HUDEP-2 (cell line): Measurements from ENCODE around the gene TLCD3B.

Experiments
- DNase-seq, 76 experiments: peaks; one replicate each; lab custom pipeline; 2025; ENCODE audit not compliant: unreplicated experiment in 76 of 76; lab: John Stamatoyannopoulos, UW

TLCD3B gene

GRCh38 chr16:30006659-30007377 lies 24.3 kb downstream of the TLCD3B start:
- no peak for DNase-seq

GRCh38 chr16:30006095-30006473 lies 25.0 kb downstream of the TLCD3B start:
- no peak for DNase-seq

GRCh38 chr16:30005341-30006094 lies 25.6 kb downstream of the TLCD3B start:
- peak in 31 of 76 experiments; percentile 7 to 39 (median 24) for DNase-seq

- no peak for DNase-seq
Observed at GRCh38 chr16:30004811-30005242, 26.2 kb downstream of the TLCD3B start.

GRCh38 chr16:30004424-30004776 lies 26.7 kb downstream of the TLCD3B start:
- DNase-seq: peak in 1 of 76 experiments; percentile 6

- no peak for DNase-seq
Observed at GRCh38 chr16:30003670-30004423, 27.2 kb downstream of the TLCD3B start.

GRCh38 chr16:30002614-30003346 lies 28.3 kb downstream of the TLCD3B start:
- no peak for DNase-seq

- DNase-seq: no peak
Observed at GRCh38 chr16:30000735-30001631, 30.1 kb downstream of the TLCD3B start.

GRCh38 chr16:29999605-30000004 lies 31.5 kb downstream of the TLCD3B start:
- DNase-seq: no peak

GRCh38 chr16:29996766-29997250 lies 34.3 kb downstream of the TLCD3B start:
- DNase-seq: peak in 1 of 76 experiments; percentile 4

GRCh38 chr16:29995911-29996765 lies 34.9 kb downstream of the TLCD3B start, which contains the start of gene INO80E:
Gene INO80E (plus strand): TSS chr16:29996241. CDS start chr16:29996311, 70 bp downstream.
- DNase-seq: peak in 75 of 76 experiments; percentile 20 to 98 (median 95)

- peak in 73 of 76 experiments; percentile 22 to 92 (median 76) for DNase-seq
Observed at GRCh38 chr16:29995324-29995910, 35.7 kb downstream of the TLCD3B start, which contains the start of gene HIRIP3. Gene HIRIP3 (minus strand): TSS chr16:29995617. CDS start chr16:29995605, 12 bp downstream.

- peak in 46 of 76 experiments; percentile 12 to 74 (median 57) for DNase-seq
Observed at GRCh38 chr16:29994600-29995323, 36.3 kb downstream of the TLCD3B start.

- no peak for DNase-seq
Observed at GRCh38 chr16:29993903-29994599, 37.0 kb downstream of the TLCD3B start.

- no peak for DNase-seq
Observed at GRCh38 chr16:29993191-29993902, 37.7 kb downstream of the TLCD3B start.
